K562 (cell line): ENCODE data around the gene TTLL12. TPM values are rescaled to one million over a fixed set of nuclear protein-coding genes. Genes with fewer than 3 reads are reported as not detected.

Source experiments
- CBFA2T3 ChIP-seq: fragments of 450-650 bp; IDR thresholded peaks from 2 replicates; pipeline ENCODE4 v1.6.1; 2017
- CSDE1 ChIP-seq, 2 experiments: fragments of 450-650 bp; IDR thresholded peaks; 2 replicates each; pipeline ENCODE4 v1.6.1; 2016; ENCODE audit warnings: mild to moderate bottlenecking in 1 of 2
- CTBP1 ChIP-seq: fragments of 450-650 bp; IDR thresholded peaks from 2 replicates; pipeline ENCODE4 v1.6.1; 2016; ENCODE audit warnings: borderline replicate concordance
- EGR1 ChIP-seq: fragments of 450-650 bp; conservative IDR thresholded peaks from 2 replicates; pipeline ENCODE4 v1.6.1; 2017; ENCODE audit warnings: mild to moderate bottlenecking
- FOXK2 ChIP-seq, 2 experiments: fragments of 450-650 bp; IDR thresholded peaks in 1 of 2; conservative IDR thresholded peaks in 1 of 2; 2 replicates each; pipeline ENCODE4 v1.6.1; 2016; ENCODE audit warnings: low read depth in 2 of 2, mild to moderate bottlenecking in 1 of 2
- PHTF2 ChIP-seq: fragments of 250-450 bp; sonication (Bioruptor Pico); IDR thresholded peaks from 2 replicates; pipeline ENCODE4 v1.5.0; 2021; ENCODE audit warnings: mild to moderate bottlenecking
- RAD21 ChIP-seq, 2 experiments: fragments of 250-450 bp in 1 of 2; fragments of 450-650 bp in 1 of 2; sonication (Bioruptor Pico) in 1 of 2; formaldehyde crosslinking in 1 of 2; IDR thresholded peaks in 1 of 2; conservative IDR thresholded peaks in 1 of 2; 2 replicates each; pipeline versions ENCODE4 v1.4.0 to v1.8.0; 2020 to 2022; ENCODE audit warnings: mild to moderate bottlenecking in 2 of 2, moderate library complexity in 1 of 2
- RCOR1 ChIP-seq, 2 experiments: IDR thresholded peaks; 2 replicates each; pipeline ENCODE4 v1.6.1; 2012; ENCODE audit warnings: low read depth in 2 of 2, low read length in 2 of 2, borderline replicate concordance in 1 of 2, improper control_type of control experiment in 1 of 2
- SP1 ChIP-seq: sonication (generic); formaldehyde crosslinking; IDR thresholded peaks from 2 replicates; pipeline ENCODE4 v1.8.1; 2022; ENCODE audit warnings: mild to moderate bottlenecking, missing genetic modification reagents
- STAG1 ChIP-seq: sonication (generic); formaldehyde crosslinking; IDR thresholded peaks from 2 replicates; pipeline ENCODE4 v1.5.0; 2020; ENCODE audit warnings: missing genetic modification reagents, borderline replicate concordance
- ZBTB7A ChIP-seq: IDR thresholded peaks from 2 replicates; pipeline ENCODE4 v1.6.1; 2011; ENCODE audit warnings: low read depth, mild to moderate bottlenecking, low read length, moderate library complexity, borderline replicate concordance; ENCODE audit not compliant: control insufficient read depth
- polyA plus RNA-seq, 8 experiments: library from polyadenylated mRNA; depleted of rRNA in 4 of 8; stranded (reverse) in 5 of 8; unstranded in 3 of 8; fragments of >200 nt; fragmentation: Nextera tagmentation in 2 of 8; fragmentation: Illumina TruSeq in 1 of 8; extraction: Ambion mirVana in 2 of 8; extraction: Trizol in 1 of 8; gene quantifications; 2 replicates each; pipeline versions ENCODE4 v1.2.1 to v1.2.3, GENCODE V29; 2011 to 2014; ENCODE audit warnings: inconsistent platforms in 1 of 8, missing spikeins in 1 of 8
- total RNA-seq, 7 experiments: library from RNA; depleted of rRNA in 6 of 7; stranded (reverse); fragments of >200 nt in 6 of 7; fragmentation: Illumina TruSeq in 2 of 7; extraction: Trizol in 2 of 7; gene quantifications; 2 replicates each; pipeline versions ENCODE4 v1.2.1 to v1.2.3, GENCODE V29; 2011 to 2021; ENCODE audit warnings: low replicate concordance in 1 of 7
- TF ChIP-seq, protein P1 (sequence below): sonication (generic); formaldehyde crosslinking; IDR thresholded peaks from 2 replicates; pipeline ENCODE4 v1.8.0; 2022; ENCODE audit warnings: mild to moderate bottlenecking, missing genetic modification reagents
- TF ChIP-seq, protein P2 (sequence below): fragments of 250-450 bp; sonication (Bioruptor Pico); IDR thresholded peaks from 2 replicates; pipeline ENCODE4 v1.4.0; 2020; ENCODE audit warnings: mild to moderate bottlenecking, moderate library complexity, borderline replicate concordance
- TF ChIP-seq, protein P3 (sequence below): sonication (generic); formaldehyde crosslinking; IDR thresholded peaks from 2 replicates; pipeline ENCODE4 v1.8.0; 2022; ENCODE audit warnings: mild to moderate bottlenecking, missing genetic modification reagents

The TTLL12 gene
- total and polyA plus RNA-seq, 9 of the 15 experiments (the other 6 are each of a cell fraction or from before 2014, with no cell fraction given), result 1.3 to 128 (median 43.0) TPM

DNA sequence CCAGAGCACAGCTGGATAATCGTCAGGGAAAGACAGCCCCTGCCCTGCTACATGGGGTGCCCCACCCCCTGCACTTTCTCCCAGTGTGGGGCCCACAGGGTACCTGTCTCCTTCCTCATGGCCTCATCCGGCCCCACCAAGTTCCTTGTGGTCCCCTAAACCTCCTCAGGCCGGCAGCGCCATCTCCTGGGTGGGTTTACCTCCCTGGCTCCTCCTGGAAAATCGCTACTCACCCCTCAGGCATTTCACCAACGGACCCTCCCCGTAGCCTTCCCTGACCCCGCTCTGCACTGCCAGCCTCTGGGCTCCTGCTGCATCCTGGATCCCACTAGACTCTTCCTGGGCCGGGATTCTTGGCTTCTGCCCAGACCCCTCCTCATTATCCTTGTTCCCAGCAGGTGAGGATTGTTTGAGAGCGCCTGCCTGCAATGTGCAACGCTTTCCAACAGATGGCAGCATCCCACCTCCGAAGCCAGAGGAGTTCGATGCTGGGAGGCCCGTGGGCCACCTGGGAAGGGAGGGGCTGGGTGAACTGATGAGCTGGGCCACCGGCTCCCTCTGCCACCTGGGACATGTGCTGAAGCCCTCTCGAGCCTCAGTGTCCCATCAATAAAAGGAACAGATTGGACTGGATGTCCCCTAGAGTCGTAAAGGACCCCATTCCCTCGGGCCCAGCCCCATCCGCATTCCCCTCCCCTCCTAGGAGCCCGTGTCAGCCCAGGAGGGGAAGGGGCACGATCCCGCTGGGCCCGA, 44.2 kb upstream of the TTLL12 start (continued):
- TF ChIP-seq, protein P1, sequence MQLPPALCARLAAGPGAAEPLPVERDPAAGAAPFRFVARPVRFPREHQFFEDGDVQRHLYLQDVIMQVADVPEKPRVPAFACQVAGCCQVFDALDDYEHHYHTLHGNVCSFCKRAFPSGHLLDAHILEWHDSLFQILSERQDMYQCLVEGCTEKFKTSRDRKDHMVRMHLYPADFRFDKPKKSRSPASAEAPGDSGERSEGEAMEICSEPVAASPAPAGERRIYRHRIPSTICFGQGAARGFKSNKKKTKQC (CRISPR knock-in tag), result no peak
- TF ChIP-seq EGR1 (no peak), RAD21 (CRISPR knock-in tag; conservative IDR thresholded peaks at IDR 0.05 in 1 of 2, IDR thresholded peaks at IDR 0.05 in 1 of 2) (peak; percentile 80 to 89), CTBP1 (peak; percentile 72), SP1 (CRISPR knock-in tag) (no peak), ZBTB7A (0 out of 2 replicates have a peak, but pooled peaks have one; percentile 13), PHTF2 (CRISPR knock-in tag) (no peak), RCOR1 (IDR thresholded peaks at IDR 0.05; ENCODE audit: borderline replicate concordance in 1 of 2, low read depth in 2 of 2, low read length in 2 of 2) (0 out of 4 replicates have a peak, but pooled peaks of 1 of the 2 experiments have one; percentile 28), CSDE1 (IDR thresholded peaks at IDR 0.05) (no peak), STAG1 (CRISPR knock-in tag) (peak; percentile 67; the same call in 1 of the 2 replicates), CBFA2T3 (no peak), FOXK2 (conservative IDR thresholded peaks at IDR 0.05 in 1 of 2, IDR thresholded peaks at IDR 0.05 in 1 of 2; ENCODE audit: low read depth in 2 of 2) (no peak)
- TF ChIP-seq, protein P2, sequence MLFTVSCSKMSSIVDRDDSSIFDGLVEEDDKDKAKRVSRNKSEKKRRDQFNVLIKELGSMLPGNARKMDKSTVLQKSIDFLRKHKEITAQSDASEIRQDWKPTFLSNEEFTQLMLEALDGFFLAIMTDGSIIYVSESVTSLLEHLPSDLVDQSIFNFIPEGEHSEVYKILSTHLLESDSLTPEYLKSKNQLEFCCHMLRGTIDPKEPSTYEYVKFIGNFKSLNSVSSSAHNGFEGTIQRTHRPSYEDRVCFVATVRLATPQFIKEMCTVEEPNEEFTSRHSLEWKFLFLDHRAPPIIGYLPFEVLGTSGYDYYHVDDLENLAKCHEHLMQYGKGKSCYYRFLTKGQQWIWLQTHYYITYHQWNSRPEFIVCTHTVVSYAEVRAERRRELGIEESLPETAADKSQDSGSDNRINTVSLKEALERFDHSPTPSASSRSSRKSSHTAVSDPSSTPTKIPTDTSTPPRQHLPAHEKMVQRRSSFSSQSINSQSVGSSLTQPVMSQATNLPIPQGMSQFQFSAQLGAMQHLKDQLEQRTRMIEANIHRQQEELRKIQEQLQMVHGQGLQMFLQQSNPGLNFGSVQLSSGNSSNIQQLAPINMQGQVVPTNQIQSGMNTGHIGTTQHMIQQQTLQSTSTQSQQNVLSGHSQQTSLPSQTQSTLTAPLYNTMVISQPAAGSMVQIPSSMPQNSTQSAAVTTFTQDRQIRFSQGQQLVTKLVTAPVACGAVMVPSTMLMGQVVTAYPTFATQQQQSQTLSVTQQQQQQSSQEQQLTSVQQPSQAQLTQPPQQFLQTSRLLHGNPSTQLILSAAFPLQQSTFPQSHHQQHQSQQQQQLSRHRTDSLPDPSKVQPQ, result no peak
- TF ChIP-seq, protein P3, sequence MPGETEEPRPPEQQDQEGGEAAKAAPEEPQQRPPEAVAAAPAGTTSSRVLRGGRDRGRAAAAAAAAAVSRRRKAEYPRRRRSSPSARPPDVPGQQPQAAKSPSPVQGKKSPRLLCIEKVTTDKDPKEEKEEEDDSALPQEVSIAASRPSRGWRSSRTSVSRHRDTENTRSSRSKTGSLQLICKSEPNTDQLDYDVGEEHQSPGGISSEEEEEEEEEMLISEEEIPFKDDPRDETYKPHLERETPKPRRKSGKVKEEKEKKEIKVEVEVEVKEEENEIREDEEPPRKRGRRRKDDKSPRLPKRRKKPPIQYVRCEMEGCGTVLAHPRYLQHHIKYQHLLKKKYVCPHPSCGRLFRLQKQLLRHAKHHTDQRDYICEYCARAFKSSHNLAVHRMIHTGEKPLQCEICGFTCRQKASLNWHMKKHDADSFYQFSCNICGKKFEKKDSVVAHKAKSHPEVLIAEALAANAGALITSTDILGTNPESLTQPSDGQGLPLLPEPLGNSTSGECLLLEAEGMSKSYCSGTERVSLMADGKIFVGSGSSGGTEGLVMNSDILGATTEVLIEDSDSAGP (CRISPR knock-in tag), result no peak
